Adrenal gland (tissue), 5 donors: Measurements from ENCODE around the gene EPB41L1.

Source experiments
- POLR2A ChIP-seq, 2 donors: fragments of 450-650 bp; IDR thresholded peaks; one replicate each; pipeline ENCODE4 v1.6.1; 2017; ENCODE audit warnings: antibody characterized with exemption in 2 of 2, mild to moderate bottlenecking in 2 of 2, moderate library complexity in 1 of 2
- TF ChIP-seq, protein P1 (sequence below), 6 experiments: fragments of 450-650 bp in 4 of 6; fragments of 200-600 bp in 2 of 6; sonication (generic) in 1 of 6; IDR thresholded peaks; 1 replicate in 5 of 6; 2 replicates in 1 of 6; pipeline versions ENCODE4 v1.5.1 to v1.8.0; 2016 to 2021; ENCODE audit warnings: antibody characterized with exemption in 6 of 6, mild to moderate bottlenecking in 2 of 6, moderate library complexity in 1 of 6
- donor health status: DM: no; HTN: no; CAD: no.

DNA sequence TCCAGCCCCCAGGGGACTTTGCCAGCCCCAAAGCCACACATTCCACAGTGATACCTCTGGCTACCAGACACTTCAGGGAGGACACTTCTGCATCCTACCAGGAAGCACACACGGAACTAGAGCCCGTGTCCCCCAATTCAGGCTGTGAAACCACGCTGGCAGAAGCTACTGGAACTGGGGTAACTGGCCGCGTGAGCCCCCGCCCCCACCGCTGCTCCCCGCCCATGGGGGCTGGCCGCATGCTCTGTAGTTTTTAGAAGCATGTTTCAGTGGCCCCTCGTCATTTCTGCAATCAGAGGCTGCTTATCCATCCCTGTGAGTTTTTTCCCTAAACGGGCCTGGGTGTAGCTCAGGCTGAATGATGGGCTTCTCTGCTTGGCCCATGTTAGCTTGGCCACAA, 53.1 kb downstream of the EPB41L1 start:
- TF ChIP-seq, protein P1, sequence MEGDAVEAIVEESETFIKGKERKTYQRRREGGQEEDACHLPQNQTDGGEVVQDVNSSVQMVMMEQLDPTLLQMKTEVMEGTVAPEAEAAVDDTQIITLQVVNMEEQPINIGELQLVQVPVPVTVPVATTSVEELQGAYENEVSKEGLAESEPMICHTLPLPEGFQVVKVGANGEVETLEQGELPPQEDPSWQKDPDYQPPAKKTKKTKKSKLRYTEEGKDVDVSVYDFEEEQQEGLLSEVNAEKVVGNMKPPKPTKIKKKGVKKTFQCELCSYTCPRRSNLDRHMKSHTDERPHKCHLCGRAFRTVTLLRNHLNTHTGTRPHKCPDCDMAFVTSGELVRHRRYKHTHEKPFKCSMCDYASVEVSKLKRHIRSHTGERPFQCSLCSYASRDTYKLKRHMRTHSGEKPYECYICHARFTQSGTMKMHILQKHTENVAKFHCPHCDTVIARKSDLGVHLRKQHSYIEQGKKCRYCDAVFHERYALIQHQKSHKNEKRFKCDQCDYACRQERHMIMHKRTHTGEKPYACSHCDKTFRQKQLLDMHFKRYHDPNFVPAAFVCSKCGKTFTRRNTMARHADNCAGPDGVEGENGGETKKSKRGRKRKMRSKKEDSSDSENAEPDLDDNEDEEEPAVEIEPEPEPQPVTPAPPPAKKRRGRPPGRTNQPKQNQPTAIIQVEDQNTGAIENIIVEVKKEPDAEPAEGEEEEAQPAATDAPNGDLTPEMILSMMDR (IDR thresholded peaks at IDR 0.05): no peak
- TF ChIP-seq POLR2A (IDR thresholded peaks at IDR 0.05): no peak
